ENCODE data around the gene ARFRP1. TPM values are rescaled to one million over a fixed set of nuclear protein-coding genes. Genes with fewer than 3 reads are reported as not detected.

ARFRP1 gene
- total RNA-seq, 1 experiment from 2014 or later: 65.4 TPM

GRCh38 chr20:63742381-63743024, 34.7 kb upstream of the ARFRP1 start:
- BruUV-seq (replicated peaks): no TSS peak
- H3K36me3 Mint-ChIP-seq (ENCODE audit: insufficient read depth, unreplicated experiment): peaks cover 25% of the 10 kb centered on the region
- TF ChIP-seq, protein P1, sequence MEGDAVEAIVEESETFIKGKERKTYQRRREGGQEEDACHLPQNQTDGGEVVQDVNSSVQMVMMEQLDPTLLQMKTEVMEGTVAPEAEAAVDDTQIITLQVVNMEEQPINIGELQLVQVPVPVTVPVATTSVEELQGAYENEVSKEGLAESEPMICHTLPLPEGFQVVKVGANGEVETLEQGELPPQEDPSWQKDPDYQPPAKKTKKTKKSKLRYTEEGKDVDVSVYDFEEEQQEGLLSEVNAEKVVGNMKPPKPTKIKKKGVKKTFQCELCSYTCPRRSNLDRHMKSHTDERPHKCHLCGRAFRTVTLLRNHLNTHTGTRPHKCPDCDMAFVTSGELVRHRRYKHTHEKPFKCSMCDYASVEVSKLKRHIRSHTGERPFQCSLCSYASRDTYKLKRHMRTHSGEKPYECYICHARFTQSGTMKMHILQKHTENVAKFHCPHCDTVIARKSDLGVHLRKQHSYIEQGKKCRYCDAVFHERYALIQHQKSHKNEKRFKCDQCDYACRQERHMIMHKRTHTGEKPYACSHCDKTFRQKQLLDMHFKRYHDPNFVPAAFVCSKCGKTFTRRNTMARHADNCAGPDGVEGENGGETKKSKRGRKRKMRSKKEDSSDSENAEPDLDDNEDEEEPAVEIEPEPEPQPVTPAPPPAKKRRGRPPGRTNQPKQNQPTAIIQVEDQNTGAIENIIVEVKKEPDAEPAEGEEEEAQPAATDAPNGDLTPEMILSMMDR (IDR thresholded peaks at IDR 0.05; ENCODE audit: unreplicated experiment): no peak
- ChIA-PET POLR2A (interaction anchor here (1.4 to 3.1 kb wide), 7 partner anchors 10 to 153 kb away, joined by 3 to 69 read pairs (median 15); partner anchors contain the start of genes ARFRP1, DNAJC5, GMEB2 and TNFRSF6B), CTCF (interaction anchor here (0.7 to 1.0 kb wide), 2 partner anchors 26 to 206 kb away, joined by 3 to 6 read pairs; partner anchors contain the start of gene PTK6)
- H3K27me3 Mint-ChIP-seq (ENCODE audit: insufficient read depth, unreplicated experiment): no peaks in the 10 kb centered on the region
- intact Hi-C loops (cut with micrococcal nuclease): no loop called here
- no peak overlapping the region for H3K27ac Mint-ChIP-seq (ENCODE audit: low read depth, unreplicated experiment)
- H3K9me3 Mint-ChIP-seq (ENCODE audit: unreplicated experiment): no peaks in the 10 kb centered on the region
- no peak overlapping the region for H3K4me3 Mint-ChIP-seq (ENCODE audit: unreplicated experiment)
- no peak for DNase-seq (ENCODE audit: unreplicated experiment)
- no peaks in the 10 kb centered on the region for H3K4me1 Mint-ChIP-seq (ENCODE audit: insufficient read depth, unreplicated experiment)

DNA sequence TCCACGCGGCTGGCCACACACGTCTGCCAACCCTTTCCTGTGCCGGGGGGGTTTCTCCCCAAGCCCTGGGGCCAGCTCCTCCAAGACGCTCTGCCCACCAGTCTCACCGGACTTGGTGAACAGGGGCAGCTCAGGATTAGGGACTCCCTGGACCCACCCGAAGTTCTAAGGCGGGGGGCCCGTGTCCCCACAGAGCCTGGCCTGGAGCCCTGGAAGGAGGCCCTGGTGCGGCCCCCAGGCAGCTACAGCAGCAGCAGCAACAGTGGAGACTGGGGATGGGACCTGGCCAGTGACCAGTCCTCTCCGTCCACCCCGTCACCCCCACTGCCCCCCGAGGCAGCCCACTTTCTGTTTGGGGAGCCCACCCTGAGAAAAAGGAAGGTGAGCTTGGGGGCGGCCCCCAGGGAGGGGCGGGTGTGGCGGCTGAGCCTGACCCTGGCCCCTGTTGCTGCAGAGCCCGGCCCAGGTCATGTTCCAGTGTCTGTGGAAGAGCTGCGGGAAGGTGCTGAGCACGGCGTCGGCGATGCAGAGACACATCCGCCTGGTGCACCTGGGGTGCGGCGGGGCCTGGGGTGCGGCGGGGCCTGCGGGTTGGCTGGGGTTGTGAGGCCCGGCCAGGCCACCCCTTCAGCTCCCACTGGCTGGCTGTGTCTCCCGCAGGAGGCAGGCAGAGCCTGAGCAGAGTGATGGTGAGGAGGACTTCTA, 34.1 kb upstream of the ARFRP1 start:
- POLR2A ChIA-PET: interaction anchor here (0.8 to 3.6 kb wide), 23 partner anchors 11 to 240 kb away, joined by 3 to 79 read pairs (median 7); partner anchors contain the start of genes ARFRP1, DNAJC5, GMEB2 and PPDPF
- DNase-seq (ENCODE audit: unreplicated experiment): no peak
- H3K4me1 Mint-ChIP-seq (ENCODE audit: insufficient read depth, unreplicated experiment): no peaks in the 10 kb centered on the region
- TSS peak; percentile 26 for BruUV-seq (replicated peaks)
- TF ChIP-seq, protein P1 (IDR thresholded peaks at IDR 0.05; ENCODE audit: unreplicated experiment): no peak
- H3K4me3 Mint-ChIP-seq (ENCODE audit: unreplicated experiment): peak overlapping the region; percentile 74
- peaks cover 26% of the 10 kb centered on the region for H3K36me3 Mint-ChIP-seq (ENCODE audit: insufficient read depth, unreplicated experiment)
- intact Hi-C loops (cut with micrococcal nuclease): no loop called here
- H3K27ac Mint-ChIP-seq (ENCODE audit: low read depth, unreplicated experiment): no peak overlapping the region
- no peaks in the 10 kb centered on the region for H3K9me3 Mint-ChIP-seq (ENCODE audit: unreplicated experiment)
- CTCF ChIA-PET: interaction anchor here (0.5 to 1.8 kb wide), 10 partner anchors 20 to 248 kb away, joined by 3 to 9 read pairs (median 4); partner anchors contain the start of genes ARFRP1, PRPF6, PTK6 and ZGPAT
- H3K27me3 Mint-ChIP-seq (ENCODE audit: insufficient read depth, unreplicated experiment): no peaks in the 10 kb centered on the region

DNA sequence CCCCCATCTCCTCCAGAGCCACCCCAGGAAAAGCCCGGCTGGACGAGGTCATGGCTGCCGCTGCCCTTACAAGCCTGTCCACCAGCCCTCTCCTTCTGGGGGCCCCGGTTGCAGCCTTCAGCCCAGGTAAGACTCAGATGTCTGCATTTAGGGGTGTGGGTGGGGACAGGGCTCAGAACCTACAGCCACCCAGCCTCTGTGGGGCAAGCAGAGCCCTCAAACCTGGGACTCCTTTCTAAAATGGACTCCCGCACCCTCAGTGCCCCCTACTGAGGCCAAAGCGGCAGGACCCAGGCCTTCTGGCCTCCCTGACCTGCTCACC, 33.5 kb upstream of the ARFRP1 start:
- POLR2A ChIA-PET: interaction anchor here (0.8 to 3.6 kb wide), 28 partner anchors 9 to 240 kb away, joined by 3 to 79 read pairs (median 7); partner anchors contain the start of genes ARFRP1, DNAJC5, GMEB2 and PPDPF
- intact Hi-C loops (cut with micrococcal nuclease): no loop called here
- no peaks in the 10 kb centered on the region for H3K4me1 Mint-ChIP-seq (ENCODE audit: insufficient read depth, unreplicated experiment)
- BruUV-seq (replicated peaks): no TSS peak
- H3K4me3 Mint-ChIP-seq (ENCODE audit: unreplicated experiment): peak overlapping the region; percentile 74
- no peaks in the 10 kb centered on the region for H3K9me3 Mint-ChIP-seq (ENCODE audit: unreplicated experiment)
- no peaks in the 10 kb centered on the region for H3K27me3 Mint-ChIP-seq (ENCODE audit: insufficient read depth, unreplicated experiment)
- CTCF ChIA-PET: interaction anchor here (0.5 to 1.8 kb wide), 11 partner anchors 21 to 247 kb away, joined by 3 to 9 read pairs (median 4); partner anchors contain the start of genes ARFRP1, PRPF6, PTK6 and ZGPAT
- DNase-seq (ENCODE audit: unreplicated experiment): no peak
- H3K36me3 Mint-ChIP-seq (ENCODE audit: insufficient read depth, unreplicated experiment): peaks cover 31% of the 10 kb centered on the region
- peak overlapping the region; percentile 27 for H3K27ac Mint-ChIP-seq (ENCODE audit: low read depth, unreplicated experiment)
- TF ChIP-seq, protein P1 (IDR thresholded peaks at IDR 0.05; ENCODE audit: unreplicated experiment): no peak

Data from MCF 10A (cell line).